Measurements from ENCODE around the gene MST1.

- TF ChIP-seq CTCF (IDR thresholded peaks at IDR 0.05): no peak
- TF ChIP-seq ZFX (IDR thresholded peaks at IDR 0.05; ENCODE audit: borderline replicate concordance): no peak
Observed at GRCh38 chr3:49636883-49637609, 52.2 kb downstream of the MST1 start.
